ENCODE data around the gene MIS18BP1. TPM values are rescaled to one million over a fixed set of nuclear protein-coding genes. Genes with fewer than 3 reads are reported as not detected.
A peak's percentile ranks its signal among the peaks of the same experiment; 100 is the strongest.

Gene MIS18BP1
- total and polyA plus RNA-seq, 10 of the 15 experiments (the other 5 are each of a cell fraction or from before 2014, with no cell fraction given): 16.9 to 88.9 (median 57.0) TPM

DNA sequence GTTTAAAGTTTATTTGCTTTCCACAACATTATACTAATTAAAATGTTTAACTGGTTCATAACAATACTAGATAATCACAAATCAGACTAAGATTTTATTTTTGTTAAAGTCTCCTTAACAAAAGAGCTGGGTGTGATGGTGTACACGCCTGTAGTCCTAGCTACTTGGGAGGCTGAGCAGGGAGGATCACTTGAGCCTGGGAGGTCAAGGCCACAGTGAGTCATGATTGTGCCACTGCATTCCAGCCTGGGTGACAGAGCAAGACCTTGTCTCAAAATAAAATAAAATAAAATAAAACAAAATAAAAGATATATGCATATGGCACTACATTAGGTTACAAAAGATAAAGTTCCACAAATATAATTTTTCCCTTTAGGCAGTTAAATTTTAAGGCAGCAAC lies 5.6 kb downstream of the MIS18BP1 start (continued):
- TF ChIP-seq, protein P1, sequence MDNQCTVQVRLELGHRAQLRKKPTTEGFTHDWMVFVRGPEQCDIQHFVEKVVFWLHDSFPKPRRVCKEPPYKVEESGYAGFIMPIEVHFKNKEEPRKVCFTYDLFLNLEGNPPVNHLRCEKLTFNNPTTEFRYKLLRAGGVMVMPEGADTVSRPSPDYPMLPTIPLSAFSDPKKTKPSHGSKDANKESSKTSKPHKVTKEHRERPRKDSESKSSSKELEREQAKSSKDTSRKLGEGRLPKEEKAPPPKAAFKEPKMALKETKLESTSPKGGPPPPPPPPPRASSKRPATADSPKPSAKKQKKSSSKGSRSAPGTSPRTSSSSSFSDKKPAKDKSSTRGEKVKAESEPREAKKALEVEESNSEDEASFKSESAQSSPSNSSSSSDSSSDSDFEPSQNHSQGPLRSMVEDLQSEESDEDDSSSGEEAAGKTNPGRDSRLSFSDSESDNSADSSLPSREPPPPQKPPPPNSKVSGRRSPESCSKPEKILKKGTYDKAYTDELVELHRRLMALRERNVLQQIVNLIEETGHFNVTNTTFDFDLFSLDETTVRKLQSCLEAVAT (IDR thresholded peaks at IDR 0.05): no peak
- TF ChIP-seq, protein P2, sequence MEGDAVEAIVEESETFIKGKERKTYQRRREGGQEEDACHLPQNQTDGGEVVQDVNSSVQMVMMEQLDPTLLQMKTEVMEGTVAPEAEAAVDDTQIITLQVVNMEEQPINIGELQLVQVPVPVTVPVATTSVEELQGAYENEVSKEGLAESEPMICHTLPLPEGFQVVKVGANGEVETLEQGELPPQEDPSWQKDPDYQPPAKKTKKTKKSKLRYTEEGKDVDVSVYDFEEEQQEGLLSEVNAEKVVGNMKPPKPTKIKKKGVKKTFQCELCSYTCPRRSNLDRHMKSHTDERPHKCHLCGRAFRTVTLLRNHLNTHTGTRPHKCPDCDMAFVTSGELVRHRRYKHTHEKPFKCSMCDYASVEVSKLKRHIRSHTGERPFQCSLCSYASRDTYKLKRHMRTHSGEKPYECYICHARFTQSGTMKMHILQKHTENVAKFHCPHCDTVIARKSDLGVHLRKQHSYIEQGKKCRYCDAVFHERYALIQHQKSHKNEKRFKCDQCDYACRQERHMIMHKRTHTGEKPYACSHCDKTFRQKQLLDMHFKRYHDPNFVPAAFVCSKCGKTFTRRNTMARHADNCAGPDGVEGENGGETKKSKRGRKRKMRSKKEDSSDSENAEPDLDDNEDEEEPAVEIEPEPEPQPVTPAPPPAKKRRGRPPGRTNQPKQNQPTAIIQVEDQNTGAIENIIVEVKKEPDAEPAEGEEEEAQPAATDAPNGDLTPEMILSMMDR (IDR thresholded peaks at IDR 0.05 in 2 of 3, conservative IDR thresholded peaks at IDR 0.05 in 1 of 3; ENCODE audit: control insufficient read depth in 2 of 3, extremely low read depth in 1 of 3, insufficient read depth in 1 of 3, low read depth in 3 of 3, low read length in 3 of 3): no peak

DNA sequence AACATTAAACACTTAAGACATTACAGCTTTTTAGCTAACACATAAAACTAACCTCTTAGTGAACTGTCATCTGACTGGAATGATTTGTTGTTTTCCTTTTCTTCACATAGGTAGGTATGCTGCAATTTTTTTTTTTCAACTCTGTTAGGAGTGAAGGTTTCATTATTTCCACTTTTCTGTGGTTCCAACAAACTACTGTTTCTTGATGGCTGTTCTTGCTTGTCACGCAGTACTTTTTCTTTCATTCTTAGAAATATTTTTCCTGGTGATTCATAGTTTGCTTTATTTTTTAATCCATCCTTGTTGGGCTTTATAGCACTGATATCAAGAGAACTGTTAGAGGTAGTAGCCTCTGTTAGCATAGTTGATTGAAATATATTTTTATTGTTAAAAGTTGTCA lies 6.3 kb downstream of the MIS18BP1 start:
- 10% methylated on average over 1 of the region's 1 CpG for WGBS (ENCODE audit: insufficient coverage, insufficient replicate concordance, low lambda C conversion rate, missing lambda C conversion rate)
- Histone ChIP-seq H3K4me3 (peak overlapping the region; percentile 13), H2AFZ (ENCODE audit: control insufficient read depth, low read depth, low read length) (no peak overlapping the region), H3K4me2 (ENCODE audit: control insufficient read depth, insufficient read depth) (peak overlapping the region; percentile 84), H3K27me3 (replicated peaks in 1 of 2; ENCODE audit: control insufficient read depth in 2 of 2, insufficient read depth in 2 of 2, low read length in 1 of 2) (no peaks in the 10 kb centered on the region), H3K4me1 (ENCODE audit: control insufficient read depth, insufficient read depth, low read length) (peaks cover 10% of the 10 kb centered on the region), H3K79me2 (ENCODE audit: control insufficient read depth, insufficient read depth, low read length) (peaks cover 98% of the 10 kb centered on the region), H3K9me3 (replicated peaks; ENCODE audit: control insufficient read depth, insufficient read depth, low read length) (no peaks in the 10 kb centered on the region), H4K20me1 (ENCODE audit: control insufficient read depth, insufficient read depth) (no peaks in the 10 kb centered on the region), H3K9ac (ENCODE audit: control insufficient read depth, insufficient read depth, low read length) (no peak overlapping the region), H3K27ac (ENCODE audit: control insufficient read depth, insufficient read depth) (peak overlapping the region; percentile 48; the same call in 1 of the 2 replicates), H3K36me3 (ENCODE audit: control insufficient read depth in 2 of 2, insufficient read depth in 2 of 2, low read length in 1 of 2) (peaks cover 0 to 2% of the 10 kb centered on the region in 2 experiments; a peak in 1 of 4 replicates)
- in situ Hi-C loops (cut with MboI): loop anchor here (5.0 kb wide), 1 partner anchor 284 kb away; the partner anchor contains the start of genes KLHL28 and TOGARAM1
- TSS peak; percentile 0 for BruUV-seq (replicated peaks)
- ChIA-PET SMC1A (ENCODE audit: uncharacterized antibody, unreplicated experiment) (interaction anchor here (2.4 kb wide), 1 partner anchor 22 kb away, joined by 9 read pairs; no protein-coding TSS in a partner anchor), RAD21 (ENCODE audit: unreplicated experiment) (no interaction called here), POLR2A (no interaction called here), CTCF (interaction anchor here (1.0 kb wide), 1 partner anchor 22 kb away, joined by 4 read pairs; no protein-coding TSS in a partner anchor)
- FAIRE-seq (no peak), DNase-seq (ENCODE audit: low read depth, low spot score) (no peak), ATAC-seq (peak; percentile 19)
- intact Hi-C loops (cut with micrococcal nuclease; ENCODE audit: unreplicated experiment): no loop called here
- TF ChIP-seq RUNX3 (IDR thresholded peaks at IDR 0.05; ENCODE audit: low read length): peak; percentile 68
- TF ChIP-seq, protein P3, sequence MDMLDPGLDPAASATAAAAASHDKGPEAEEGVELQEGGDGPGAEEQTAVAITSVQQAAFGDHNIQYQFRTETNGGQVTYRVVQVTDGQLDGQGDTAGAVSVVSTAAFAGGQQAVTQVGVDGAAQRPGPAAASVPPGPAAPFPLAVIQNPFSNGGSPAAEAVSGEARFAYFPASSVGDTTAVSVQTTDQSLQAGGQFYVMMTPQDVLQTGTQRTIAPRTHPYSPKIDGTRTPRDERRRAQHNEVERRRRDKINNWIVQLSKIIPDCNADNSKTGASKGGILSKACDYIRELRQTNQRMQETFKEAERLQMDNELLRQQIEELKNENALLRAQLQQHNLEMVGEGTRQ (IDR thresholded peaks at IDR 0.05; ENCODE audit: borderline replicate concordance, low read depth, low read length): no peak
- no peak for TF ChIP-seq HDGF (IDR thresholded peaks at IDR 0.05)
- no peak for TF ChIP-seq LARP7 (IDR thresholded peaks at IDR 0.05)
- no peak for TF ChIP-seq NBN (IDR thresholded peaks at IDR 0.05)
- TF ChIP-seq ZNF24 (IDR thresholded peaks at IDR 0.05): 0 out of 2 replicates have a peak, but pooled peaks have one; percentile 49
- no peak for TF ChIP-seq ZNF274 (IDR thresholded peaks at IDR 0.05; ENCODE audit: insufficient read depth, insufficient read length)
- peak; percentile 62; the same call in 1 of the 2 replicates for TF ChIP-seq ZNF384 (IDR thresholded peaks at IDR 0.05; ENCODE audit: borderline replicate concordance, low read depth, low read length)
- peak; percentile 48; the same call in 1 of the 2 replicates for TF ChIP-seq NFIC (IDR thresholded peaks at IDR 0.05; ENCODE audit: low read depth, low read length)
- TF ChIP-seq NFYB (IDR thresholded peaks at IDR 0.05; ENCODE audit: insufficient read depth, low read depth, low read length): no peak
- TF ChIP-seq, protein P4, sequence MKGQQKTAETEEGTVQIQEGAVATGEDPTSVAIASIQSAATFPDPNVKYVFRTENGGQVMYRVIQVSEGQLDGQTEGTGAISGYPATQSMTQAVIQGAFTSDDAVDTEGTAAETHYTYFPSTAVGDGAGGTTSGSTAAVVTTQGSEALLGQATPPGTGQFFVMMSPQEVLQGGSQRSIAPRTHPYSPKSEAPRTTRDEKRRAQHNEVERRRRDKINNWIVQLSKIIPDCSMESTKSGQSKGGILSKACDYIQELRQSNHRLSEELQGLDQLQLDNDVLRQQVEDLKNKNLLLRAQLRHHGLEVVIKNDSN (IDR thresholded peaks at IDR 0.05; ENCODE audit: borderline replicate concordance, extremely low read length, insufficient read depth, low read depth, low read length): no peak
- TF ChIP-seq, protein P5, sequence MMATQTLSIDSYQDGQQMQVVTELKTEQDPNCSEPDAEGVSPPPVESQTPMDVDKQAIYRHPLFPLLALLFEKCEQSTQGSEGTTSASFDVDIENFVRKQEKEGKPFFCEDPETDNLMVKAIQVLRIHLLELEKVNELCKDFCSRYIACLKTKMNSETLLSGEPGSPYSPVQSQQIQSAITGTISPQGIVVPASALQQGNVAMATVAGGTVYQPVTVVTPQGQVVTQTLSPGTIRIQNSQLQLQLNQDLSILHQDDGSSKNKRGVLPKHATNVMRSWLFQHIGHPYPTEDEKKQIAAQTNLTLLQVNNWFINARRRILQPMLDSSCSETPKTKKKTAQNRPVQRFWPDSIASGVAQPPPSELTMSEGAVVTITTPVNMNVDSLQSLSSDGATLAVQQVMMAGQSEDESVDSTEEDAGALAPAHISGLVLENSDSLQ (IDR thresholded peaks at IDR 0.05): 0 out of 2 replicates have a peak, but pooled peaks have one; percentile 19
- no peak for TF ChIP-seq SP1 (IDR thresholded peaks at IDR 0.05; ENCODE audit: low read depth, low read length)
- TF ChIP-seq IKZF2 (IDR thresholded peaks at IDR 0.05): peak in 1 of 2 experiments; percentile 24; a peak in 2 of 4 replicates
- no peak for TF ChIP-seq CHD4 (IDR thresholded peaks at IDR 0.05)
- no peak for TF ChIP-seq SREBF2 (IDR thresholded peaks at IDR 0.05; ENCODE audit: low read length)
